Measurements from ENCODE around the gene AKNA.

AKNA gene

GRCh38 chr9:114387680-114388356, at the start of gene AKNA:
TSS of gene AKNA (minus strand) at chr9:114387982. CDS start at chr9:114381333, 6,649 bp downstream.
- in situ Hi-C loops (cut with MboI; ENCODE audit: low sequenced_read_pairs) = no loop called here
- H3K4me1 ChIP-seq = no peaks in the 10 kb centered on the region

GRCh38 chr9:114437401-114437893, 49.7 kb upstream of the AKNA start:
- Histone ChIP-seq H3K36me3 (replicated peaks) (no peaks in the 10 kb centered on the region), H3K4me1 (no peaks in the 10 kb centered on the region), H3K9me3 (no peaks in the 10 kb centered on the region), H3K4me3 (no peak overlapping the region), H3K27me3 (ENCODE audit: low read depth) (no peaks in the 10 kb centered on the region)
- DNase-seq (ENCODE audit: low spot score in 2 of 2) = no peak
- in situ Hi-C loops (cut with MboI; ENCODE audit: low sequenced_read_pairs) = loop anchor here (10.0 kb wide), 1 partner anchor 217 kb away; the partner anchor contains the start of gene TEX53

More at GRCh38 chr9:114387680-114388356, at the start of gene AKNA:
- Histone ChIP-seq H3K9me3 (no peaks in the 10 kb centered on the region), H3K36me3 (replicated peaks) (peaks cover 4% of the 10 kb centered on the region), H3K27me3 (ENCODE audit: low read depth) (no peaks in the 10 kb centered on the region), H3K4me3 (no peak within 1 kb of the TSS)
- no peak for DNase-seq (ENCODE audit: low spot score in 2 of 2)

DNA sequence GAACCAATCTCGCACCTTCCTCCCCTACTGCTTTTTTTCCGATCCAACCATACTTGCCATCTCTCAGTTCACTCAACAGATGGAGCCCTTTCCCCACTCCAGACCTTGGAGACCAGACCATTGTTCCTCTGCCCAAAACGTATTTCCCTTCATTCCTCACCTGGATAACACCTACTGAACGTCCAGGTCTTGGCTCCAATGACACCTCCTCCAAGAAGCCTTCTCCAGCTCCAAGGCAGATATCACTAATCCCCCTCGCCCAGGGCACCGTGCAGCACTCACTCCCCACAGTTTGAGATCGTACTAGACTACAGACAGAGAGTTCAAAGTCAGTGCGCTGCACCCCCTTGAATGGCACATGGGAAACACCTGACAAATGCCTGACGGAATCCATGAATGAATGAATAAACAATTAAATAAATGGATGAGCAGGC, 47.1 kb upstream of the AKNA start:
- in situ Hi-C loops (cut with MboI; ENCODE audit: low sequenced_read_pairs) = loop anchor here (10.0 kb wide), 1 partner anchor 220 kb away; the partner anchor contains the start of gene TEX53
- no peaks in the 10 kb centered on the region for H3K36me3 ChIP-seq (replicated peaks)

DNA sequence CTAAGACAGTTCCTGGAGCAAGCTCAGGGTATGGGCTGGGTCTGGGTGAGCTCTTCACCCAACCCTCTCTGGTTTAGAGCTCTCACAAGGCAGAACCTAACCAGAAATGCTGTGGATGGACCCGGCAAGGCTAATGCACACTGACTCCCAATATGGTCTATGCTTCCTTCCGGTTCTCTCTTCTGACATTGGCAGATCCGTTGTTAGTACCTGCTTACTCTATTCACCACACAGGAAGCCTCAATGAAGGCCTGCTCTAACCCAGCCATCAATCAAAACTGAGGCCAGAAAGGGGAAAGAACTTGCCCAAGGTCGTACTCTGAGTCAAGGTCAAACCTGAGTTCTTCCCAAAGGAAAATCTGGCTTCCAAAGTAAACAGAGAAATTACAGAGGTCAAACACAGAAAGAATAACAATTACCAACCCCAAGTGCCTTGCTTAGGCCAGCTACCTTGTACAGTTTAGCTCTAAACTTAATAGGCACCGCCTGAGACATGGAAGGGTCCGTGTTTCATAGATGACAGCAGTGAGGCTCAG, 46.0 kb upstream of the AKNA start:
- Histone ChIP-seq H3K4me3 (no peak overlapping the region), H3K27me3 (ENCODE audit: low read depth) (no peaks in the 10 kb centered on the region), H3K4me1 (no peaks in the 10 kb centered on the region), H3K36me3 (replicated peaks) (no peaks in the 10 kb centered on the region), H3K9me3 (no peaks in the 10 kb centered on the region)
- in situ Hi-C loops (cut with MboI; ENCODE audit: low sequenced_read_pairs) = loop anchor here (10.0 kb wide), 1 partner anchor 221 kb away; the partner anchor contains the start of gene TEX53
- no peak for DNase-seq (ENCODE audit: low spot score in 2 of 2)

More for the DNA sequence above, 47.1 kb upstream of the AKNA start:
- Histone ChIP-seq H3K9me3 (no peaks in the 10 kb centered on the region), H3K27me3 (ENCODE audit: low read depth) (no peaks in the 10 kb centered on the region), H3K4me3 (no peak overlapping the region), H3K4me1 (no peaks in the 10 kb centered on the region)
- DNase-seq (ENCODE audit: low spot score in 2 of 2) = peak; percentile 45 to 46

GRCh38 chr9:114433086-114433485, 45.3 kb upstream of the AKNA start:
- H3K9me3 ChIP-seq = no peaks in the 10 kb centered on the region
- H3K4me3 ChIP-seq = no peak overlapping the region
- H3K27me3 ChIP-seq (ENCODE audit: low read depth) = no peaks in the 10 kb centered on the region
- DNase-seq (ENCODE audit: low spot score in 2 of 2) = no peak
- no peaks in the 10 kb centered on the region for H3K36me3 ChIP-seq (replicated peaks)
- no peaks in the 10 kb centered on the region for H3K4me1 ChIP-seq
- in situ Hi-C loops (cut with MboI; ENCODE audit: low sequenced_read_pairs) = loop anchor here (10.0 kb wide), 1 partner anchor 222 kb away; the partner anchor contains the start of gene TEX53

DNA sequence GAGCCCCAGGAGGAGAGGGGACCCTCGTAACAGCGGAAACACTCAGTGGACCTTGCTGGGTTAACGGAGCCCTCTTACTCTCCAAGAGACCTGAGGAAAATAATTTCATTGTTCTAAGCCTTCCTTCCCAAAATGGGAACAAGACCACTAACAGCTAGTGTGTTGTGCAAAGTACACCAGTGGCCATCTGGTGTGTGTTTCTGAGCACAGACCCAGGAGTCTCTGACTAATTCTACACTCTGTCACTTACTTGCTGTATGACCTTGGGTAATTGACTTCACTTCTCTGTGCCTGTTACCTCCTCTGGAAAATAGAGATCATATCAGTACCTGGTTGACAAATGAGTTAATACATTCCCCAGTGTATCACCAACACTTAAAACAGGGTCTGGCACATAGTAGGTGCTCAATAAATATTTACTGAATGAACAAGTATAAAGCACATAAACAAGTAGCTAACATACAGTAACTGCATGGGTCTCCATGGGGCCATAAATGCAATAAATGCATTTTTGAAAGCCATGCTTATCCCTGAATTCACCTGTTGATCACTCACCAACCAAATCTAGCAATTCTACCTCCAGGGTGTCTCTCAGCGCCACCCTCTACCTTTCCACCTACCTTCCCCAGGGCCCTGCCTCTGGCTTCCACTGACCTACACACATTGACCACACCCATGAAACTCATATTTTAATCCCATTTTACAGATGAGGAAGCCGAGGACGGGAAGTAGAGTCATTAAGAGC, 44.7 kb upstream of the AKNA start:
- H3K36me3 ChIP-seq (replicated peaks) = no peaks in the 10 kb centered on the region
- H3K9me3 ChIP-seq = no peaks in the 10 kb centered on the region
- no peaks in the 10 kb centered on the region for H3K4me1 ChIP-seq
- no peaks in the 10 kb centered on the region for H3K27me3 ChIP-seq (ENCODE audit: low read depth)
- no peak overlapping the region for H3K4me3 ChIP-seq
- peak in 1 of 2 experiments; percentile 1 for DNase-seq (ENCODE audit: low spot score in 2 of 2)
- in situ Hi-C loops (cut with MboI; ENCODE audit: low sequenced_read_pairs) = loop anchor here (10.0 kb wide), 1 partner anchor 222 kb away; the partner anchor contains the start of gene TEX53

GRCh38 chr9:114431770-114432169, 44.0 kb upstream of the AKNA start:
- in situ Hi-C loops (cut with MboI; ENCODE audit: low sequenced_read_pairs) = loop anchor here (10.0 kb wide), 1 partner anchor 223 kb away; the partner anchor contains the start of gene TEX53
- Histone ChIP-seq H3K4me3 (no peak overlapping the region), H3K36me3 (replicated peaks) (no peaks in the 10 kb centered on the region), H3K9me3 (no peaks in the 10 kb centered on the region), H3K4me1 (no peaks in the 10 kb centered on the region), H3K27me3 (ENCODE audit: low read depth) (no peaks in the 10 kb centered on the region)
- DNase-seq (ENCODE audit: low spot score in 2 of 2) = no peak

DNA sequence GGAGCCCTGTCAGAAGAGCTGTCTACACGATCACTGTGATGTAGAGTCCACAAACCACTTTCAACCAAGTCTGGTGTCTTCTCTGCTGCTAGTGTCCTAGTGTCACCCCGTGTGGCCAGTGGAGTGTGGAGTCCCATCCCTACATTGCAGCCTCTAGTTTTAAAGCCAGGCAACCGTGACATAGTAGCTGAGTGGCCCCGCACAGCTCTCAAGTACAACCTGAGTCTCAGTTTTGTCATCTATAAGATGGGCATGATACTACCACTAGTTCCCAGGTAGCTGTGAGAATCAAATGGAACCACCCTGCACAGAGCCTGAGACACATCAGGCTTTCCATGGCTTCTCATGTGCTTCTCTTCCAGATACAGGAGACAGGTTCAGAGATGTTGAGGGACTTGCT, 43.2 kb upstream of the AKNA start:
- DNase-seq (ENCODE audit: low spot score in 2 of 2) = peak in 1 of 2 experiments; percentile 0
- Histone ChIP-seq H3K9me3 (no peaks in the 10 kb centered on the region), H3K36me3 (replicated peaks) (no peaks in the 10 kb centered on the region), H3K27me3 (ENCODE audit: low read depth) (no peaks in the 10 kb centered on the region), H3K4me3 (no peak overlapping the region), H3K4me1 (no peaks in the 10 kb centered on the region)
- in situ Hi-C loops (cut with MboI; ENCODE audit: low sequenced_read_pairs) = loop anchor here (10.0 kb wide), 1 partner anchor 224 kb away; the partner anchor contains the start of gene TEX53

DNA sequence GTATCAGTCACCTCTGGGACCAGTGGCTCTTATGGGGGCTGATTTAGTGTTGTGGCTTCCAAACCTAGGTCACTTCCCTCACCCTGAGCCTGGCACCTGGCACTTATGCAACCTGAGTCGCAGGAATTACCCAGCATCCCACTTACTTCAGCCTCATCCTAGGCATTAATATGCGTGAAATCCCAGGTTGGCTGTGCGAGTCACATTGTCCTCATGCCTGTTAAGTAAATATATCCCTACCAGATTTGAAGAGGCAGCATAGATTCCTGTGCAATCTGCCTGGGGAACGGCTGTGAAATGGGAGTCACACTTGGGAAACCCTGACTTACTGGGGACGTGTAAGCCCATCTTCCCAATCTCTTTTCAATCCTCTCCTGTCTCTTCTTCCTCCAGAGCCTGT, 42.7 kb upstream of the AKNA start:
- in situ Hi-C loops (cut with MboI; ENCODE audit: low sequenced_read_pairs) = loop anchor here (10.0 kb wide), 1 partner anchor 224 kb away; the partner anchor contains the start of gene TEX53
- Histone ChIP-seq H3K4me3 (no peak overlapping the region), H3K36me3 (replicated peaks) (no peaks in the 10 kb centered on the region), H3K4me1 (no peaks in the 10 kb centered on the region), H3K9me3 (no peaks in the 10 kb centered on the region), H3K27me3 (ENCODE audit: low read depth) (no peaks in the 10 kb centered on the region)
- peak in 1 of 2 experiments; percentile 6 for DNase-seq (ENCODE audit: low spot score in 2 of 2)

DNA sequence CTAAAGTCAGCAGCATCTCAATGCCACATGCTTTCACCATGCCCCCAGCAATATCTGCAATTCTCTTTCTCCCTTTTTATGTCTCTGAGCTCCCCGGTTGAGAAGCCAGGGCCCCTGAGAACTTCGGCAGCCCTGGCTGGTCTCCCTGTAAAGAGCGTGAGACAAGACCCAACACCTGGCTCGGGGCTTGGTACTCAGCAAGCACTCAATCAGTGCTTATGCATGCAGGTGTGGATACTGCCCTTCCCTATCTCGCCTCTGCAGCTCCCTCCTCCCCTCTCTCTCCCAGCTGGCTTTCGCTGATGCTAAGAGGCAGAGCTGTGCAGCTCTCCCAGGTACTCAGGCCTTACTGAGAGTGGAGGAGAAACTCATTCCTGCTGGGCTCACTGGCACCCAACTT, 41.7 kb upstream of the AKNA start:
- Histone ChIP-seq H3K4me1 (no peaks in the 10 kb centered on the region), H3K9me3 (no peaks in the 10 kb centered on the region), H3K36me3 (replicated peaks) (no peaks in the 10 kb centered on the region), H3K4me3 (no peak overlapping the region), H3K27me3 (ENCODE audit: low read depth) (no peaks in the 10 kb centered on the region)
- in situ Hi-C loops (cut with MboI; ENCODE audit: low sequenced_read_pairs) = no loop called here
- DNase-seq (ENCODE audit: low spot score in 2 of 2) = no peak

GRCh38 chr9:114428466-114428865, 40.7 kb upstream of the AKNA start:
- DNase-seq (ENCODE audit: low spot score in 2 of 2) = no peak
- in situ Hi-C loops (cut with MboI; ENCODE audit: low sequenced_read_pairs) = no loop called here

DNA sequence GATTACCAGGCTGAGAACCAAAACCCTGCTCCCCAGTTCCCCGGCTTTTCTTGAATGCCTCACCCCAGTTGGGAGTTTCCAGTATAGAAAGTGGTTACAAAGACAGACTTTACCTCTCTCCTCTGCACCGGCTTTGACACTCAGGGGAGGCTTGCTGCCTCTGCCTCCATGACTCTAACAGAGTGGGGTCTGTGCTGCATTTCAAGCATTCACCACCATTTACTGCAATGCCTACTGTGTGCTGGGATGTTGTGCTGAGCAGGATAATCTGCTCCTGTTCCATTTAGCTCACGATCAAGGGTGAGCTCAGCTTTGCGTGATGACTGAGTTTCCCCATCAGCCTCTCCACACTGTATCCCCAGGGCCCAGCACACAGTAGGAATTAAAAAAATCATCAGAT, 39.9 kb upstream of the AKNA start:
- no peaks in the 10 kb centered on the region for H3K36me3 ChIP-seq (replicated peaks)
- H3K4me1 ChIP-seq = no peaks in the 10 kb centered on the region
- DNase-seq (ENCODE audit: low spot score in 2 of 2) = no peak
- H3K9me3 ChIP-seq = no peaks in the 10 kb centered on the region
- no peak overlapping the region for H3K4me3 ChIP-seq
- no peaks in the 10 kb centered on the region for H3K27me3 ChIP-seq (ENCODE audit: low read depth)
- in situ Hi-C loops (cut with MboI; ENCODE audit: low sequenced_read_pairs) = no loop called here

More at GRCh38 chr9:114428466-114428865, 40.7 kb upstream of the AKNA start:
- Histone ChIP-seq H3K4me1 (no peaks in the 10 kb centered on the region), H3K9me3 (no peaks in the 10 kb centered on the region), H3K4me3 (no peak overlapping the region), H3K27me3 (ENCODE audit: low read depth) (no peaks in the 10 kb centered on the region), H3K36me3 (replicated peaks) (no peaks in the 10 kb centered on the region)

- no peak overlapping the region for H3K4me3 ChIP-seq
Measured at GRCh38 chr9:114426046-114426948, 38.5 kb upstream of the AKNA start.

More at GRCh38 chr9:114426046-114426948, 38.5 kb upstream of the AKNA start:
- H3K27me3 ChIP-seq (ENCODE audit: low read depth) = no peaks in the 10 kb centered on the region
- DNase-seq (ENCODE audit: low spot score in 2 of 2) = no peak
- H3K36me3 ChIP-seq (replicated peaks) = no peaks in the 10 kb centered on the region
- H3K9me3 ChIP-seq = no peaks in the 10 kb centered on the region
- H3K4me1 ChIP-seq = no peaks in the 10 kb centered on the region
- in situ Hi-C loops (cut with MboI; ENCODE audit: low sequenced_read_pairs) = no loop called here
